ENCODE results near the gene ARHGEF16. TPM values are rescaled to one million over a fixed set of nuclear protein-coding genes. Genes with fewer than 3 reads are reported as not detected.

ARHGEF16 gene
- total and polyA plus RNA-seq, 7 donors, result 0.41 to 51.8 (median 2.2) TPM

DNA sequence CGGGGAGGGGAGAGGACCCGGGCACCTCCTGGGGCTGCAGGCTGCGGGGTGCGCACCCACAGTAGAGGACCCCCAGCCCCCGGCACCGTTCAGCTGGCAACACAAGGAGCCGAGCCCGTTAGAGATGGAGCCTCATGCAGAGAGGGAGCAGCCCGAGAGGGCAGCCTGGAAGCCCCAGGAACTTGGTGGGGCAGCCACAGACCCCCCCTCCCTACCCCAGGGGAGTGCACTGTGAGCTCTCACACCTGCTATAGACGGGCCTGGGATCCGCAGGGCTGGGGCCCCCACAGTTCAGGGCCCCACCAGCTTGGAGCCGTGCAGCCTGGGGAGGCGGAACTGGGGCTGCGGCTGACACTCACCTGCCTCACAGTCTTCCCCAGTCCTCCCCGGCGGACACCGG is 47.0 kb downstream of the ARHGEF16 start:
- H3K4me3 ChIP-seq, result no peak overlapping the region
- H3K27ac ChIP-seq, result no peak overlapping the region
- TF ChIP-seq EP300 (IDR thresholded peaks at IDR 0.05) (no peak), CTCF (IDR thresholded peaks at IDR 0.05) (no peak), POLR2AphosphoS5 (IDR thresholded peaks at IDR 0.05) (no peak), POLR2A (IDR thresholded peaks at IDR 0.05) (no peak)
- no peak for DNase-seq
- H3K9me3 ChIP-seq, result no peaks in the 10 kb centered on the region
- WGBS, 2 donors, result 60 to 80% methylated on average over 17 of the region's 17 CpGs
- no peaks in the 10 kb centered on the region for H3K36me3 ChIP-seq
- H3K27me3 ChIP-seq, result no peaks in the 10 kb centered on the region
- H3K4me1 ChIP-seq, result no peaks in the 10 kb centered on the region
- intact Hi-C loops (cut with DNase I), result no loop called here

DNA sequence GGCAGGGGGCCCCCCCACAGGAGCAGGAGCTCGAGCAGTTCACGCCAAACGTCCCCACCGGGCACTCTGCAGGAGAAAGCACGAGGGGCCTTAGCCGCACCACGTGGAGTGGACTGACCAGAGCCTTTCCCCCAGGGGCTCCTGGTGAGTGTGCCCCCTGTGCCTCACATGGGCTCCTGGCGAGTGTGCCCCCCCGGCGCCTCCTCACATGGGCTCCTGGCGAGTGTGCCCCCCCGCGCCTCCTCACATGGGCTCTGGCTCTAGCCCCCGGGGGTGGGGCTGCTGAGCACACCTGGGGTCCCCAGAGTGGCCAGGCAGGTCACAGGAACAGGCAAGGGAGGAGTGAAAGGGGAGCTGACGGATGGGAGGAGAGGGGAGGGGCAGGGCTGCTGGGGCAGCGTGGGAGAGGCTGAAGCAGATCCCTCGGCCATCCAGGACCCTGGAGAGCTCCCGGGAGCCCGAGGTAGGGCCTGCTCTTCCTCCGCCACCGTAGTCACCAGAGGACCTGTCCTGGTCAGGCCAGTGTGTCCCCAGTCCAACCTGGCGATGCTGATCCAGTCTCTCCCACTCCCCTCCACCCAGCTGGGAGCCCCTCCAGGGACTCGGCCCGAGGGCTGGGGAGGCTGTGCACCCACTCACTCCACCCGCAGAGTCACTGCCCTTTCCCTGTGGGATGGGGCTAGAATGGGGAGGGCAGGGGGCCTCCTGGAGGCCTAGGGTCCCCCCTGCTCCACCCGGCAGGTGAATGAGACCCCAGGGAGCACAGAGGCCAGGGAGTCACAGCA is 47.6 kb downstream of the ARHGEF16 start:
- Histone ChIP-seq H3K4me1 (no peaks in the 10 kb centered on the region), H3K27ac (no peak overlapping the region), H3K27me3 (no peaks in the 10 kb centered on the region), H3K9me3 (no peaks in the 10 kb centered on the region), H3K4me3 (no peak overlapping the region), H3K36me3 (no peaks in the 10 kb centered on the region)
- peak; percentile 84 for DNase-seq
- 58 to 74% methylated on average over 26 of the region's 26 CpGs for WGBS, 2 donors
- TF ChIP-seq EP300 (IDR thresholded peaks at IDR 0.05) (no peak), CTCF (IDR thresholded peaks at IDR 0.05) (no peak), POLR2A (IDR thresholded peaks at IDR 0.05) (no peak), POLR2AphosphoS5 (IDR thresholded peaks at IDR 0.05) (no peak)
- intact Hi-C loops (cut with DNase I), result no loop called here

DNA sequence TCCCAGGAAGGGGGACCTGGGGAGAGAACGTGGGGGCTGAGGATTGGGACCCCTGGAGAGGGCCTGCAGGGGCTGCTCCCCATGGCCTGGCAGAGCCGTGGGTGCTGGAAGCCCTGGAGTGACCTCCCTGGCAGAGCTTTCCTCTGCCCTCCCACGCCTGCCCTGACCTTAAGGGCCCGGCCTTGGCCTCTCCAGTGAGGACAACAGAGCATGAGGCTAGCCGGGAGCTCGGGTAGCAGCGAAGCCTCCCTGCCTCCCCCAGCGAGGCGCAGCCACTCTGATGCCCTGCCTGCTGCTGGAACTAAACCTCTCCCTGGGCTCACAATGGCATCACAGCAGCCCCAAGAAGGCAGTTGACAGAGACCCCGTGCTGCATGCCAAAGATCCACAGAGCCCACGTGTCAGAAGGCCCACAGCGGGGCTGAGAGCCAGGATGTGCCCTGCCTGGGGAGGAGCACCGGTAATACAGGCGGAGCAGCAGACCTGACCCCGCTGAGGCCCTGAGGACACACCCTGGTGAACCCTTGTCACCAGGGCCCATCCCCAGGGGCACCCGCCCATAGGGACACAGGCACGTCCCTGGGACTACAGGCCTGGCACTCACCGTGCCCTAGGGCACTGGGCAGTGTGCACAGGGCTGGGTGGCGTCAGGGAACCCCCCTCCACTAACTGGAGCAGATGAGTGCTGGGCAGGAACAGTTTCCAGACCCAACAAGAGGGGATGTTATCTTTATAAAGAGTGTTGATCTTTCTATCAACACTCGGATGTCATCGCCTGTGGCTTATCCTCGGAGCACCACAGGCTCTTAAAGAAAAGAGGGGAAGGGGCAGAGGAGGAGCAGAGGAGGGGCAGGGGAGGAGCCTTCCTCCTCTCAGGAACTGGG is 48.4 kb downstream of the ARHGEF16 start:
- WGBS, 2 donors, result 61 to 85% methylated on average over 22 of the region's 22 CpGs
- intact Hi-C loops (cut with DNase I), result no loop called here
- DNase-seq, result no peak

GRCh38 chr1:3503525-3503886 is 49.0 kb downstream of the ARHGEF16 start:
- H3K27ac ChIP-seq, result no peak overlapping the region
- no peak for DNase-seq
- TF ChIP-seq CTCF (IDR thresholded peaks at IDR 0.05) (no peak), EP300 (IDR thresholded peaks at IDR 0.05) (no peak), POLR2AphosphoS5 (IDR thresholded peaks at IDR 0.05) (no peak), POLR2A (IDR thresholded peaks at IDR 0.05) (no peak)
- H3K4me1 ChIP-seq, result no peaks in the 10 kb centered on the region
- H3K27me3 ChIP-seq, result no peaks in the 10 kb centered on the region
- H3K4me3 ChIP-seq, result no peak overlapping the region
- intact Hi-C loops (cut with DNase I), result no loop called here
- no peaks in the 10 kb centered on the region for H3K9me3 ChIP-seq
- 86 to 87% methylated on average over 8 of the region's 8 CpGs for WGBS, 2 donors
- H3K36me3 ChIP-seq, result no peaks in the 10 kb centered on the region

More for the DNA sequence above, 48.4 kb downstream of the ARHGEF16 start:
- no peaks in the 10 kb centered on the region for H3K27me3 ChIP-seq
- no peaks in the 10 kb centered on the region for H3K9me3 ChIP-seq
- H3K27ac ChIP-seq, result no peak overlapping the region
- no peak overlapping the region for H3K4me3 ChIP-seq
- no peak for TF ChIP-seq CTCF (IDR thresholded peaks at IDR 0.05)
- no peak for TF ChIP-seq EP300 (IDR thresholded peaks at IDR 0.05)
- TF ChIP-seq POLR2AphosphoS5 (IDR thresholded peaks at IDR 0.05), result no peak
- no peak for TF ChIP-seq POLR2A (IDR thresholded peaks at IDR 0.05)
- no peaks in the 10 kb centered on the region for H3K36me3 ChIP-seq
- H3K4me1 ChIP-seq, result no peaks in the 10 kb centered on the region
